Medulla oblongata (tissue), 1 donor: Measurements from ENCODE around the gene SGK2.

ENCODE experiments used
- DNase-seq: peaks from one replicate; pipeline ENCODE4 v3.0.0-alpha.2; 2015; ENCODE audit errors: extremely low spot score

The SGK2 gene

DNA sequence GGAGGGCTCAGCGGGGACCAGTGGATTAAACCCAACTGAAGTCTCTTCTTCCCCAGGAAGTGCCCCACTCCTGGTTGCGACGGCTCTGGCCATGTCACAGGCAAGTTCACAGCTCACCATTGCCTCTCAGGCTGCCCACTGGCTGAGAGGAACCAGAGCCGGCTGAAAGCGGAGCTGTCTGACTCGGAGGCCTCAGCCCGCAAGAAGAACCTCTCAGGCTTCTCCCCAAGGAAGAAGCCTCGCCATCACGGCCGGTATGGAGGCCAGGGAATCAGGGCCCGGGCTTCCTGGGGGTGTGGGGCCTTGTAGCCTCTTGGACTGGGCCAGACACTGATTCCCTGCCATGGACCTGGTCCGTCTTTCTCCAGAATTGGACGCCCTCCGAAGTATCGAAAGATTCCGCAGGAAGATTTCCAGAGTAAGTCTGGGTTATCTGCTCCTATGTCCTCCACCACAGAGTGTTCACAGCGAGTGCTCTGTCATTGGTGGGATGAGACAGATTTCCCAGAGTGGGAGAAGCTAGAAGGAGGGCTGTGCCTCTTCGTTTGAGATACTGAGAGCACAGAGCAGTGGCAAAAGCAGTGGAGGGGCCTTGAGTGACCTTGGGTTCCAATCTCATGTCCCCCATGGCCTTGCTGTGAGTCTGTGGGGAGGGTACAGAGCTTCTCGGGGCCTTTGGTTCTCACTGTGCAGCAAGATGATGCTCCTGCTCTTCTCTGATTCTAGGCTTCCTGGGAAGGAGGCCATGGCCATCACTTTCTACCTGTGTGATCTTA lies 22.6 kb upstream of the SGK2 start:
- DNase-seq = no peak

- DNase-seq = no peak
These were observed 21.9 kb upstream of the SGK2 start for GRCh38 chr20:43536817-43537440.

DNA sequence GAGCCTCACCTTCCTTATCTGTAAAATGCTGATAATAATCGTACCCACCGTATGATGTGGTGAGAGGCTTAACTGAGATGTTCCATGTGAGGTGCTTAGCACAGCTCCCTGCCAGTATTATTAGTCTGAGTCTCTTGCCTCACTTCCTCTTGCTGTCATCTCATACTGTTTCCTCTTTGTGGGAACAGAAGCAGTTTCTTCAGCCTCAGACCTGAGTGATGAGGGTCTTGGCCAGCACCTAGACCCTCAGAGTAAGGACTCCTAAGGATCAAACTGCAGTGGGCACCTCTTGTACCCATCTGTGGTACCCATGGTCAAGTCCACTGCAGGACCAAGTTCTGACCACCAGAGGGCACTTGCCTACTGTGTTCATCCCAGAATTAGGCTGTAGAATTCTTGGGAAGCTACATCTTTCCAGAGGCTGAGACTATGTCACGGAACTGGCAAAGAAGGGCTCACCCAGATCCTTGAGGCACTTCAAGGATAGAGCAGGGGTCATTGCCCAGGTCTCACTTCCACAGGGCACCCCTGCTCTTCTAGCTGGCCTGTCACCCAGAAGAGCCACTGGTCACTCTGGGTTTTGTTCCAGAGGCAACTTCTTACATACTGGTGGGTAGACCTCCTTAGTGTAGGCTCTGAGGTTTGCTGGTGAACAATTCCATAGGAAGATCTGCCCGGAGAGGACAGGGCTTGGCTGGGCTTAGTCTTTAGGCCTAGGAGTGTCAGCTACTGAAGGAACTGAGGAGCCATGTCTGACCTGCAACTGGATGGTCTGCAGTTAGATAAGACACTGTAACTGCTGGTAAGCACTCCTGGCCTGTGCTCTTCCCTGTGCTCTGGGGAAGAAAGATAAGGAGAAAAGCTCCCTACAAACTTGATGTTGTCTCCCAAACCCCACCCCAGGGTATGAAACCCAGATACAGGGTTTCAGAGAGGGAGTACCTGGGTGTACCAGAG lies 20.6 kb upstream of the SGK2 start:
- DNase-seq = peak; percentile 75

- DNase-seq = no peak
These were observed 19.7 kb upstream of the SGK2 start for GRCh38 chr20:43538878-43539700.

DNA sequence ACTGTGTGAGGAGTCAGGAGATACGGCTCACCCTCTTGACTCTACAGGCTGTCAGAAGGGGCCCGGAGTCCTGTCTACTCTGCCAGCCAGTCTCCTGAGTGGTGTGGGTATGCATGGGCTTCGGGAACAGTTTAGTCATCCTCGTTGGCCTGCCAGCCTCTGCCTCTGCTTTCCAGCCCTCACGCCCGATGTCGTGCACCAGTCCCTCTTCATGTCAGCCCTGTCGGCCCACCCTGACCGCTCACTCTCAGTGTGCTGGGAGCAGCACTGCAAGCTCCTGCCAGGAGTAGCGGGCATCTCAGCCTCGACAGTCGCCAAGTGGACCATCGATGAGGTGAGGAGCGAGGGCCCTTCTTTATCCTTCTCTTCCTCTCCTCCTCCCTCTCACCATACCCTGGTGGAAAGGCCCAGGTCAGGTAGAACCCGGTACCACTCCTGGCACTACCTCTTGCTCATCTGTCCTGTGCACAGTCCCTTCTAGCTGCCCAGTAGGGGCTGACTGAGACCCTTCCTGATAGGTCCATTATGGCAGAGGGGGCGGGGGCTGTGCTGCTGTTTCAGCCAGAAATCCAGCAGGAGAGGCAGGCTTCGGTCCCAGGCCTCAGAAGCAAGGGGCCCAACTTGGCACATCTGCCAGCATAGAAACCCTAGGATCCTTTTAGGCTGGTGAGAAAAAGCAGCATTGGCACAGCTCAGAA lies 18.7 kb upstream of the SGK2 start:
- no peak for DNase-seq

DNA sequence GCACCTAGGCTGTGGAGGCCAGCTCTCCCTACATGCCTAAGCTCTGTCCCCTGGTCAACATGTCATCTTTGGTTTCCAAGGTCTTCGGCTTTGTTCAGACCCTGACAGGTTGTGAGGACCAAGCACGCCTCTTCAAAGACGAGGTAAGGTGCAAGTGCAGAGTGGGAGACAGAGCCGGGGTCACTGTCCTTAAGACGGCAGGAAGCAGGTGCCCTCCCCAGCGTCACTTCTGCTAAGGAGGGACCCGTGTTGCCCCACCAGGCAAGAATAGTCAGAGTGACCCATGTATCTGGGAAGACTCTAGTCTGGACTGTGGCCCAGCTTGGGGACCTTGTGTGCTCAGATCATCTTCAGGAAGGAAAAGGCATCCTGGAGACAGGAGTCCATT lies 18.2 kb upstream of the SGK2 start:
- no peak for DNase-seq

DNA sequence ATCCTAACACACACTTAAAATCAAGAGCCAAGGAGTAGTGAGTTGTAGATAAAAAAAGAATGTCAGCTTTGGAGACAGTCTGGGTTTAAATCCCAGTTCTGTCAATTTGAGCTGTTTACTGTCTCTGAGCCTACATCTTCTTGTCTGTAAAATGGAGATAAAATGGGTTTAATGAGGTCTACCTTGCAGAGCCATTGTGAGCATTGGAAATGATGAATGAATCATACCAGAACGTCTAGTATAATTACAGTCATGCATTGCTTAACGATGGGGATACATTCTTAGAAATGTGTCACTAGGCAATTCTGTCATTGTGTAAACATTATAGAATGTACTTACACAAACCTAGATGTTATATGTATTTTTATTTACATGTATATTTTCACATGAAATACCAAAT lies 17.6 kb upstream of the SGK2 start:
- no peak for DNase-seq

DNA sequence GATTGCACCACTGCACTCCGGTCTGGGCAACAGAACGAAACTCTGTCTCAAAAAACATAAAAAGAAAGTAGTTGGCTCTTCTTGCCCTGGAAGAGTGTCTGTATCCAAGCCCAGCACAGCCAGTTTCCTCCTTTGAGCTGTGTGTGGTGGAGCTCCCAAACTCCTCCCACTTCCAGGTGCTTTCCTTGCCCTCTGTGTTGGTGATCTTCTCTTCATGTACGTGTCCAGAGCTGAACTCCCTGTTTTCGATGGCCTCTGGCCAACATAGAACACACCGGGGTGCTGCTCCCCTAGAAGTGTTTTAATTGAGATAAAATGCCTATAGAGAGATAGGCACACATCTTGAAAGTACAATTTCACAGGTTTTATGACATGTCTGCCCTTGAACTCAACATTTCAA lies 16.7 kb upstream of the SGK2 start:
- DNase-seq = no peak

DNA sequence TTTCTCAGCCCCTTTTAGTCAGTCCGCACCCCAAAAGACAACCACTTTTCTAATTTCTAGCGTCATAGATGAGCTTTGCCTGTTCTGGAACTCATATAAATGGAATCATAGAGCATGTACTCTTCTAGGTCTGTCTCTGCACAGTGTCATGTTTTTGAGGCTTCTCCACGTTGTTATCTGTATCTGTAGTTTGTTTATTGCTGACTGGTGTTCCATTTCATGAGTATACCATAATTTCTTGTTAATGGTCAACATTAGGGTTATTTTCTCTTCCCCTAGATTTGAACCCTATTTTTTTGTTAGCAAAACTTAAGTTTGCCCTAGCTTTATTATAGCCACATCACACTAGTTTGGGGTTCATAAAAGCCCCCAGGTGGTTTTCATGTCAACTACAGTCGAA lies 16.2 kb upstream of the SGK2 start:
- no peak for DNase-seq

- DNase-seq = no peak
These were observed 15.7 kb upstream of the SGK2 start for GRCh38 chr20:43543138-43543537.

- DNase-seq = no peak
These were observed 14.3 kb upstream of the SGK2 start for GRCh38 chr20:43544501-43544900.

DNA sequence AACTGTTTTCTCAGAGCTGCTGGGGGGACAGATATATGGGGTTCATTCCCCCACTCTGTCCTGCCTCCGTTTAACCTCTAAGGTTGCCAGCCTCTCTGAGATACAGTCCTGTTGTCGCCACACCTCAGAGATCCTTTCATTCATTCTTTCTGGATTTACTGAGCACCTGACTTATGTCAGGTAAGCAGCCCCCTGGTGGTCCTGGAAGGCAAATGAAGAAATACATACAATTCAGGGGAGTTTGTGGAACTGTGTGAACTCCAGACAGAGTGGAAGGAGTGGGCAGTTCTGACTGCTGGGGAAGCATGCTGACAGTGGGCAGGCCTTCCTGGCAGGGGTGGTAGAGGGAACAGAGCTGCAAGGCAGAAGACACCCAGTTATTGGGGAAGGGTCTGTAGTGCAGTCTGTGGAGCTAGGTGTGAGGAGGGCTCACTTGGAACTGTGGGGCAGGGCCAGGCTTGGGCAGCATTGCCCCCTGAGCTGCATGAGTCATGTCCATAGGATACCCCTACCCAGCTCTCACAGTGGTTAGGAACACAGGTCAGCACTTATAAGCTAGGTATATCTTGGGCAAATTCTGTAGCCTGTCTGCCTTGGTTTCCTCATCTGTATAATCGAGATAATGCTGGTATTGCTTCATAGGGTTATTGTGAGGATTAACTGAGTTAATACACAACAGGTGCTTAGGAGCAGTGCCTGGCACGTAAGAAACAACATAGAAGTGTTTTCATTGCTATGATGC lies 12.8 kb upstream of the SGK2 start:
- DNase-seq = no peak

- no peak for DNase-seq
These were observed 10.4 kb upstream of the SGK2 start for GRCh38 chr20:43548273-43548880.

DNA sequence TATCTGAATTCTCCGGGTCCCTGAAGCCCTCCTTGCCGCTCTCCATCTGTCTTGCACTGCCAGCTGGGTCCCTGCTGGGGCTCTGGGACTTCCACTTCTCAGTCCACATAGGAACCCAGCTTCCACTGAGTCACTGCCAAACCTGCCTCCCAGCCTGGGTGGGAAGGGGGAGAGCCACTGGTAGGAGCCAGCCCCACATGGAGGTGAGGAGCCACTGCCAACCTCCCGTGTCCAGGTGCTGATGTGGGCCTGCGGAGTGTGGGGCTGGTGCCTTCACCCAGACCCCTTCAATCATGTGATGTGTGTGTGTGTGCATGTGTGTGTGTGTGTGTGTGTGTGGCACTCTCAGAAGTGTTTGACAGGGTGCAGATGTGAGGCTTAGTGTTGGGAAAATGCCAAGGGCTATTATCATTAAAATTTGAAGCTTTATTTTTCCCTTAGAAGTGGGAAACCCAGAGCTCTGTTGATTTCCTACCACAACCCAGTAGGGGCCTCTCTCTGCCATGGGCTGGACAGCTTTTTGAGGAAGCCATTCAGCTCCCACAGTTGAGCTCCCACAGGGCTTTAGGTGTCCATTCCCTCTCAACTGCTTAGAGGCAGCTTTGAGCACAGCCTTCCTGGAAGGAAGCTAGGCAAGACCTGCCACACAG lies 9.3 kb upstream of the SGK2 start:
- DNase-seq = no peak

DNA sequence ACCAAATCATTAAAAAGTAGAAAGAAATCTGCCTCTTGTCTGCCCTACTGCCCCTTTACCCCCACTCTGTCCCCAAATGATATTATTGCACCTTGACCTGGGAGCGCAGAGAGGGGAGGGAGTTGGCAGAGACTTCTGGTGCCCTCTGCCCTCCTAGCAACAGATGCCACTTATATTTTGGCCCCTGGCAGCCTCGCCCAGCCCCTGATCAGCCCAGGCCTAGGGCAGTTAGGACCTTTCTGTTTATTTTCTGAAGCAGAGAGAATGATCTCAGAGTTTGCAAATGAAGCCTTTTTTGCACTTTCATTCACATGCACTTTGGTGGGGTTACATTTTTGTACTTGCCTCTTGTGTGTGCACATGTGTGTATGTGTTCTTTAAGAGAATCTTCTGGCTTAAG lies 8.4 kb upstream of the SGK2 start:
- no peak for DNase-seq

DNA sequence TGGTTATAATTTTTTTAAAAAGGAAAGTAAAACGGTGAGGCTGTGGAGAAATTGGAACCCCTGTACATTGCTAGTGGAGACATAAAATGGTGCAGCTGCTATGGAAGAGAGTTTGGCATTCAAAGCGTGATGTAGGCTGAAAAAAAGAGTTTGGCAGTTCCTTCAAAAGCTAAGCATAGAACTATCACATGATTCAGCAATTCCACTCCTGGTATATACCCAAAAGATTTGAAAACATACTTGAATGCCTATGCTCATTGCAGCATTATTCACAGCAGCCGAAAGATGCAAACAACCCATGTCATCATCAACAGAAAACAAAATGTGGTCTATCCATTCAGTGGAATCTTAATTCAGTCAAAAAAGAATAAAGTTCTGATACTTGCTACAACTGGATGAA lies 4.5 kb upstream of the SGK2 start:
- no peak for DNase-seq

DNA sequence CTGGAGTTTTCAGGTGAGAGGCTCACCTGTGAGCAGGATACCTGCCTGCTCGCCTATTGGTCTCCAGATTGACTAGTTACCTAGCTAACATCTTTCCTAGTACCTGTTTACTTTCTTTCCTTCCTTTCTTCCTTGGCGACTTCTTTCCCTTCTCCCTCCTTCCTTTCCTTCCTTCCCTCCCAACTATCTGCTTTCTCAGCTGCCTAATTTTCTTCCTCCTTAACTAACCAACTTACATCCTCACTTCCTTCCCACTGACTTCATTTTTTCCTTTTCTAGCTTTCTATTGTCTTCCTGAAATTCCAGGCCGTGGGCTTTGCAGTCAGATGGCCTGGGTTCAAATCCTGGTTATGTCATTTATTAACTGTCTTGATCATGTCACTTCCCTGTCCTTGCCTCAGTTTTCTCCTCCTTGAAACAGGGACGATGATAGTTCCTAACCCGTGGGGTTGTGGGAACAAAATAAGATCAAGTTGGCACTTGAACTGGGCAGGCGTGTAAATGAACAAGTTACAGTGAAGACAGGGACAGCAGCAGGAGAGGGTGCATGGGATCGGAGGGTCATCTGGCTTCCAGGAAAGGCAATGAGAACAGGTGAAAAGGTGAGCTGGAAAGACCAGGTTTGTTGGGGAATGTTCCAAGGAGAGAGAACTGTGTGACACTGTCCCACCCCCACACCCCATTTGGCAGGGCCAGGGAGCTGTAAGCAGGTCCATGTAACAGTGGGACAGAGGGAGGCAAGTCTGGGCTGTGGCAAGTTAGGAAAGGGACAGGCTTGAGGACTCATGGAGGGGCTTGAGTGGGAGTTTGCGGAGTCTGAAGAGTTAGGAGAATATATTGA lies 540 bp downstream of the SGK2 start:
- DNase-seq = no peak

- no peak for DNase-seq
These were observed 2.1 kb downstream of the SGK2 start for GRCh38 chr20:43560974-43561373.
